Measurements from ENCODE around the gene OSBPL3.

The OSBPL3 gene

DNA sequence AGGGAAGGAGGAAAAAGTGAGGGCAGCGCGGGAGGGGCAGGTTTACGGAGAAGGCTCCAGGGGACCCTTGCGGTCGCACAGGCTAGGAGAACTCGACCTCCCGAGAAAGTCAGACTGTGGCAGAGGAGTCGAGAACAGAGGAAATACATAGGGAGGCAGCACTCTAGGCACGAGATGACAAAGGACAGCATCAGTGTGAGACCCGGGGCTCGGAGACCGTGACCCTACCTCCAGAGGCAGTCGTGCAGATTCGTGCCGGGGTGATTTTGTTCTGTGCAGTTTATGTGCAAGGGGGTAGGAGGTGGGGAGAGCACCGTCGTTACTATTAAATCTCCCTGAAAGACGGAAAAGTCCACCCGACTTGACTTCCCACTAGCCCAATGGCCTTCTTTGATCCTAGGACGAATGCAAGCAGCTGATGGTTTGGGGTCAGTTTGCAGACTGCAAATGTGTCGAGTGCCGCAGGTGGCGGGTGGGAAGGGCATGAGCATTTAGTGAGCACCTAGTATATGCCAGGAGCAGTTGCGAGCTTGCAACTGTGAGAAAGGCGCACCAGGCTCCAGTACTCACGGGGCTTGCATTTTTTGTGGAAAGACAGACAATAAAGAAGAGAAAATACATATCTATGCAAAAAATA is 674 bp upstream of the OSBPL3 start:
- TF ChIP-seq, protein P1, sequence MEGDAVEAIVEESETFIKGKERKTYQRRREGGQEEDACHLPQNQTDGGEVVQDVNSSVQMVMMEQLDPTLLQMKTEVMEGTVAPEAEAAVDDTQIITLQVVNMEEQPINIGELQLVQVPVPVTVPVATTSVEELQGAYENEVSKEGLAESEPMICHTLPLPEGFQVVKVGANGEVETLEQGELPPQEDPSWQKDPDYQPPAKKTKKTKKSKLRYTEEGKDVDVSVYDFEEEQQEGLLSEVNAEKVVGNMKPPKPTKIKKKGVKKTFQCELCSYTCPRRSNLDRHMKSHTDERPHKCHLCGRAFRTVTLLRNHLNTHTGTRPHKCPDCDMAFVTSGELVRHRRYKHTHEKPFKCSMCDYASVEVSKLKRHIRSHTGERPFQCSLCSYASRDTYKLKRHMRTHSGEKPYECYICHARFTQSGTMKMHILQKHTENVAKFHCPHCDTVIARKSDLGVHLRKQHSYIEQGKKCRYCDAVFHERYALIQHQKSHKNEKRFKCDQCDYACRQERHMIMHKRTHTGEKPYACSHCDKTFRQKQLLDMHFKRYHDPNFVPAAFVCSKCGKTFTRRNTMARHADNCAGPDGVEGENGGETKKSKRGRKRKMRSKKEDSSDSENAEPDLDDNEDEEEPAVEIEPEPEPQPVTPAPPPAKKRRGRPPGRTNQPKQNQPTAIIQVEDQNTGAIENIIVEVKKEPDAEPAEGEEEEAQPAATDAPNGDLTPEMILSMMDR (IDR thresholded peaks at IDR 0.05; ENCODE audit: borderline replicate concordance, insufficient read depth, low read depth, low read length) = no peak
- peak overlapping the region; percentile 95 for H3K4me3 ChIP-seq (ENCODE audit: low read depth, low read length)

DNA sequence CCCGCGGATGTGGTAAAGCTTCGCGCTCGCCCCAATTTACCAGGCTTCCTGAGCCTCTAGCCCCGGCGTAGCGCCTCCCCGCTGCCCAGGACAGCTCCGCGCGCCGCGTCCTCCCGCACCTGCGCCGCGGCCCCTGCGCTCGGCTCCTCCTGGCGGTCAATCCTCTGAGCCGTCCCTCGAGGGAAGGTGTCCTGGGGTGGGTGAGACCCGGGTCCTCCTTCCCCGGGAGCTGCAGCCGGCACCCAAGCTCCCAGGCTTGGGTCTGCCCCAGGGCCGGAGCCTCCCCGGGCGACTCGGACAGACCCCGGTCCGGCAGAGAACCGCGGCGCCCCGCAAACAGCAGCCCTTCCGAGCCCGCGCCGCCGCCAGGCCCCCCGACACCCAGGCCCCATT is 512 bp downstream of the OSBPL3 start:
- peak overlapping the region; percentile 95 for H3K4me3 ChIP-seq (ENCODE audit: low read depth, low read length)
- TF ChIP-seq, protein P1 (IDR thresholded peaks at IDR 0.05; ENCODE audit: borderline replicate concordance, insufficient read depth, low read depth, low read length) = peak; percentile 60; the same call in 1 of the 2 replicates

DNA sequence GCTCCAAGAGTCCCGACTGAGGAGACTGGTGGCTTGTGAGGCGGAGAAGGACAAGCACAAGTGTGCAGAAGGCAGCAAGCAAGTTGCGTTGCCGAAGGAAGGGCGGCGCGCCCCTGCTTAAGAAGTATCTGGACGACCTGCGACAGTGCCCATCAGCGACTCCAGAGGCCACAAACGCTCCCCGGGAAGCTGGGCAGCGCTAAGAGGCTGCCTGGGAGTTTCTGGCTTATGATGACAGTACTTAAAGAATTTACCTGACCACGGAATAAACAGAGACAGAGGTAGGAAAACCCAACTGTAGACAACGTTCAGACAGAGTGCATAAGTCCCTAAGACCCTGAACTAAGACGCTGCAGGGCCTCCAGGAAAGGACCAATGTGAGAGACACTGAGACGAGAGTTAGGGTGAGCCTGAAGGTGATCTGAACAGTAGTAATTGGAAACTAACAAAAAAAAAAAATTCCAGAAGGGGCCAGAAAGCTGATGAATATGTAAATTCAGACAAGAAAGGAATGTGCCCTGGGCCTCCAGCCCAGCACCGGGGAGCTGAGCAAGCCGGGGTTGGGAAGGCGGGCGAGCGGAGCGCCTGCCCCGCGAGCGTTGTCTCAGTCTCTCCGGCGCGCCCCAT is 1.0 kb downstream of the OSBPL3 start:
- TF ChIP-seq, protein P1 (IDR thresholded peaks at IDR 0.05; ENCODE audit: borderline replicate concordance, insufficient read depth, low read depth, low read length) = no peak
- H3K4me3 ChIP-seq (ENCODE audit: low read depth, low read length) = peak overlapping the region; percentile 95

DNA sequence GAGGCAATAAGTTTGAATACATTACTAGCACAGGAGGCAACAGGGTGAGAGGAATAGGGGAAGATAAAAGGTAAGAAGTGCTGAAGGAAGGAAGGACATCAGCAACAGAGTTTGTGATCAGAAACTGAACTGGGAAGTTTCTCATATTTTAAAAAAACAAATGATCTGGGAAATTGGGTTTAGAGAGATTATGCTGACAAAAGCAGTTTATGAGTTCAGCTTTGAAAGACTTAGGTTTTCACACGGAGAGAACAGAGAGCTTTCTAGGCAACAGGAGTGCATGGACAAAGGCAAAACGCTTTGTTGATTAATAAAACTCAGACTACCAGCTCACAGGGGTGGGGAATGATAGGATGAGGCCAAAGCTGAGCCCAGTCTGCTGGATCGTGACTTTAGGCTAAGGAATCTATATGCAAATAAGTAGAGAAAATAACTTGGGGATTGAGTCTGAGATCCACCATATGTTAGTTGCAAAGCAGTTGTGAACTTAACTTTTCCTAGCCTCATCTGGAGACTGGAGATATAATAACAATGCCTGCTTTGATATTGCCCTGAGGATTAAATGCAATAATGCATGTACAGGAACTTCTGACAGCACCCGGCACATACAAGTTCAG is 4.2 kb downstream of the OSBPL3 start:
- no peak overlapping the region for H3K4me3 ChIP-seq (ENCODE audit: low read depth, low read length)
- TF ChIP-seq, protein P1 (IDR thresholded peaks at IDR 0.05; ENCODE audit: borderline replicate concordance, insufficient read depth, low read depth, low read length) = no peak

DNA sequence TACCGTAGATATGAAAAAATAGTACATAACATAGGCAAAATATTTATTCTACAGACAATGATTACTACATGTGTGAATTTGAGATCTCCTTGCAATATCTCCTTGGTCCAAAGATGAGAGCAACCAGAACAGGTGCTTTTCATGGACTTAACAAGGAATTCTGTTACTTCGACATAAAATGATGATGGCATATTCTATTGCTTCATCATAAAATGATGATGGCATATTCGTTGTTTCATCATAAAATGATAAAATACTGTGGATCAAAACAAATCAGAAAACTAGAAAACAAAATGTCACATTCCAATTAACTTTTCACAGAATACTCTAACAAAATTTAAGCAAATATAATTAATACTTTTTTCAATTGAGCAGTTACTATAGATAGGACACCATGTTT is 4.8 kb downstream of the OSBPL3 start:
- no peak overlapping the region for H3K4me3 ChIP-seq (ENCODE audit: low read depth, low read length)
- TF ChIP-seq, protein P1 (IDR thresholded peaks at IDR 0.05; ENCODE audit: borderline replicate concordance, insufficient read depth, low read depth, low read length) = no peak

DNA sequence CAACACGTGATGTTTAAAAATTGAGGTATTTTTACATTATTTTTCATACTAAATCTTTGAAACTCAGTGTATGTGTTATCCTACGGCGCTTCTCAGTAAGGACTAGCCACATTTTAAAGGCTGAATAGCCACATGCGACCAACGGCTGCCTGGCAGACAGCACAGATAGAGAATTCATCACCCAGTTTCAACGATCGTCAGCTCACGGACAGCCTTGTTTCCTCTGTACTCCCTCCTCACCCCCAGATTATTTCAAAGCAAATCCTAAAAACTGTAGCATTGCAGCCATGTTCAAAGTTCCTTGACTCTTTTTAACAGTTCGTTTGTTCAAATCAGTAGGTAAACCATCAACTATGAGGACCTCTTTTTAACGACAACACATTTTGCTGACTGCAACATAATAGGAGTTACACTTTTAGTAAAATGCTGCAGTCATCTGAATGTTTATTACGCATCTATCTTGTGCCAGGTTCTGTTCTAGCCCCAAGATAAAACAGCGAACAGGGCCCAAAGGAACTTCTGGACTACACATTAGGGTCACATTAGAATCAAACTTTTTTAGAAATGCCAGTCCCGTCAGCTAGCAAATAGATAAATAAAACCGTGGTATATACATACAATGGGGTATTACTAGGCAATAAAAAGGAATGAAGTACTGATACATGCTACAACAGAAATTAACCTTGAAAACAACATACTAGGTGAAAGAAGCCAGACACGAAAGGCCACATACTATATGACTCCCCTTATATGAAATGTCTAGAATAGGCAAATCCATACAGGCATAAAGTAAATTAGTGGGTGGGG is 5.7 kb downstream of the OSBPL3 start:
- TF ChIP-seq, protein P1 (IDR thresholded peaks at IDR 0.05; ENCODE audit: borderline replicate concordance, insufficient read depth, low read depth, low read length) = no peak
- H3K4me3 ChIP-seq (ENCODE audit: low read depth, low read length) = no peak overlapping the region
